HG02884 (cell line): Measurements from ENCODE around the gene MYOM3.

Experiments
- ATAC-seq: cut with Tn5 transposase; IDR thresholded peaks from one replicate; pipeline ENCODE4 v1.9.1; 2021; ENCODE audit warnings: mild to moderate bottlenecking, moderate library complexity; ENCODE audit not compliant: unreplicated experiment

MYOM3 gene

GRCh38 chr1:24111996-24112779, at the start of gene MYOM3:
Gene MYOM3 (minus strand): TSS chr1:24112135. CDS start chr1:24108636, 3,499 bp downstream.
- no peak for ATAC-seq

DNA sequence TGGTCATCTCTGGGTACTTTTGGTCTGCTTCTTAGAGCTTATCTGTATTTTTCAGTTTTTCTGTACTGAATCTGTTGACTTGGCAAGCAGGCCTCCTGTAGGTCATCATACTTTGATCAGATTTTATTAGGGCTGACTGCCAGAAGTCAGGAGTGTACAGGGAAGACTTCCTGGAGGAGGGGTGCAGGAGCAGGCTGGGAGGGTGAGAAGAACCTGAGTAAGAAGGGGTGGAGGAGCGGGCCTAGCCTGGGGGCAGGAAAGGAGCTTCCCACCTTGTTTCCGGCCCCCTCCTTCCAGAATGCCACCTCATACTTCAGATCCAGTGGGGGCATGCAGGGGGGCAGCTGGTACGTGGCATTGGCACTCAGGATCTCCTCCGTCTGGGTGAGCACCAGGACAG, 49.3 kb upstream of the MYOM3 start:
- ATAC-seq = no peak

- no peak for ATAC-seq
Observed at GRCh38 chr1:24159366-24159765, 47.4 kb upstream of the MYOM3 start.

GRCh38 chr1:24157918-24158481, 46.1 kb upstream of the MYOM3 start:
- no peak for ATAC-seq

DNA sequence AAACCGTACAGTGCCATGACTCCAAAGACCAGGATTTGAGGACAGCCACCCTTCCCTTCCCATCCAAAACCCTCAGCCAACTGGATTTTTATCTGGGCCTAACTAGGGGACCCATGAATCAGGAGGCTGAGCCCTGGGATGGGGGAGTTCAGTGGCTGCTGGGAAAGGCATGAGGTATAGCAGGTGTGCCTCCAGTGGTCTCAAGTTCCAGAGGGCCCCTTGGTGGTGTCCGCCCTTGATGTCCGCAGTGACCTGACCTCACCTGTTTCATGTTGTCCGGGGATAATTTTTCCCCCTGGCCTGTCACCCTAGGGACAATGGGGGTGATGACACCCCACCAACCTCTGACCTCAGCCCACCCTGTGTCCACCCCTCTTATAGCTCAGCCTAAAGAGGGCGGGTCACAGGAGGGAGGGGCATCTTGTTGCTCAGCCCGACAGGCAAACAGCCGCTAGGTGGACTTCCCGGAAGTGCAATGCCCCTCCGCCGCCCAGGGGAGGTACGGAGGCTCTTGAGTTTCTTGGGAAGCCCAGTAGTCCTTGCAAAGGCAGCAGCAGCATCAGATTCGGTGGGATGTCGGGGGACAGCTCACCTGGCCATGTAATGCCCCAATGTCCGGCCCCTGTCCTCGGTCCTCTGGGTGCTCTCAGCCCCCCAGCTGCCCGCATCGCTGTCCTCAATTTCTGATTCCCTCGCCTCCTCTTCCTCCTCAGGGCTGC, 44.8 kb upstream of the MYOM3 start:
- no peak for ATAC-seq

DNA sequence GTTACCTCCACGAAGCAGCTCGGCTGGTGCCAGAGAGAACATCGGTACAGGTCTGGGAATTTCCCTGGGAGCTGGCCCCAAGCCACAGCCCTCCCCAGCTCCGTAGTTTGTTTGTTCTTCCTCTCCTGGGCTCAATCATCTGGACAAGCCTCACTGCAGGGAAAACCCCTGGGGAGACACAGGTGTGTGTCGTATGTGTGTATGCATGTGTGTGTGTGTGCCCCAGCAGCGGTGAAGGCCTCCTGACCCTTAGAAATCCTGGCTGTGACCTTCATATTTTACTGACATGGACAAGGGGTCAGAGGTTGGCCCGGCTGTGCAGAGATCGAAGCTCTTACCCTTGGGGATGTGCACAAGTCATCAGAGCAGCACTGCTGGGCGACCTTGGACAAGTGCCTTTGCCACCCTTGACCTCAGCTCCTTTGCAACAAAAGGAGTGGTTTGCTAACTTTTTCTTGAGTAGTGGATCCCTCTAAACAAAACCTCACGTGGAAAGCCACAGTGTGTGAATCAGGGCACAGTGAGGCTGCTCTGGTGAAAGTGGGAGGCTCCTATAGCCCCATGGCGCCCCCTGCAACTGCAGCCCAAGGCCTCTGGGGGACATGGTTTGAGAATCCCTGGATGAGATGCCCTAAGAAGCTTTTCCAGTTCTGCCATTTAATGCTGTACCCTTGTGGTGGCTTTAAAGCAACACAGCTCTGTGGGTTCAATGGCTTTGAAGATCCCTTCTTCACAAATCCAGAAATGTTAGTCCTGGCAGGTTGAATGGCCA, 43.3 kb upstream of the MYOM3 start:
- ATAC-seq = no peak

DNA sequence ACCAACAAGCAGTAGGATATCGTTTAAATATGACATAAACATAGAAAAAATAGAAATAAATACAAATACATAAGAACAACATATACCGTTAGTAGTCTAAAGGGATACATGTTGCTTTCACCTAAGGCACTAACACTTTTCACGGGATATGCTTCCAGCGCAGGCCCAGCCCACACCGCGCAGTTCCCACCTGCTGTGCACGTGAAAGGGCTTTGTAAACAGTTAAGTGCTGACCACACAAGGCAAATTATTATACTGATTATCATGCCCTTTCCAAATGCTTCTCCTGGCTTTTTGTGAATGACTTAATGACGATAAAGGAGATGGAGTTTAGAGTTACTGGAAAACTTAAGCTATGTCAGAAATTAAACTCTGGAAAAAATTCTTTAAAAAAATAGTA, 42.3 kb upstream of the MYOM3 start:
- no peak for ATAC-seq

- ATAC-seq = no peak
Observed at GRCh38 chr1:24152631-24153494, 40.9 kb upstream of the MYOM3 start.

- no peak for ATAC-seq
Observed at GRCh38 chr1:24151175-24151533, 39.2 kb upstream of the MYOM3 start.

- ATAC-seq = no peak
Observed at GRCh38 chr1:24150234-24151174, 38.6 kb upstream of the MYOM3 start.

GRCh38 chr1:24149866-24150233, 37.9 kb upstream of the MYOM3 start:
- no peak for ATAC-seq

GRCh38 chr1:24147816-24148215, 35.9 kb upstream of the MYOM3 start:
- no peak for ATAC-seq

GRCh38 chr1:24147194-24147593, 35.3 kb upstream of the MYOM3 start:
- ATAC-seq = no peak

DNA sequence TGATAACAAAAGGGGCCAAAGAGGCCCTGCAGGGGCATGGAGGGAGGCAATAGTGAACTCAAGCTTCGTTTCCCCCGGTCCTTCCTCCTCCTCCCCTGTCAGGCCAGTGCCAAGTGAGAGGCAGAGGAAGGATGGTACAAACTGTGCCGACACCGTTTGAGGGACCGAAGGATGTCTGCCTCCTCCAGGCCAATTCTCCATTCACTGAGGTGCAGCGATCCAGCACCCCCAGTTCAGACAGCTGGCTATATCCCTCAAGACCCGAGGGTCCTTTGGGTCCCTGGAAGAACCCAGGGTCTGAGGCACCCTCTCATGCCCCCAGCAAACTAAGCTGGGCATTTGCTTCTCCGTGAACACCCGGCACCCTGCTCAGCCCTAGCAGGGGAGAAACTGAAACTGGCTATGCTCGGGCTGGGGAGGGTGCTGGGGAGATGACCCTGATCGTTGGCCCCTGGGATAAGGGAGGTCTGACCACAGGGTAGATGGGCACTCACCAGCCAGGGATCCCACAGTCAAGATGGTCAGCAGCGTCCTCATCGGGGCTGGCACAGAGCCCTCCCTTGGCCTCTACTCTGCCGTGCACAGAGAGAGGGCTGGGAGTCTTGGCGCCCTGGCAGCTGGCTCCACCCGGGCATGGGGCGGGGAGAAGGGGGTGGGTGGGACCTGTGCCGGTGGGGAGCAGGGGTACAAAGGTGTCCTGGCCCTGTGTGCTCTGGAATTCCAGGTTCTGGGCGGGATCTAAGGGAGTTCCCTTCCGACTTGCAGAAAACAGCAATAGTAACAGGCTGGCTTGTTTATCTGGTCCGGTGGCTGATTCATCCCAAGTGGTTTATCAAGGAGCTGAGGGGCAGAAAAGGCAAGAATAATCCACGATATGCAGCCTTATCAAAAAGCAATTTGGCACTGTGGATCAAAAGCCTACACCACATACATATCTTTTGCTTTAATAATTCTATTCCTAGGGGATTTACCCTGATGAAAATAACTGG, 30.9 kb upstream of the MYOM3 start, which contains the start of gene IL22RA1:
TSS of gene IL22RA1 (minus strand) at position 595 of the 989 bp plus-strand sequence. CDS start at position 537, 58 bp downstream.
- ATAC-seq = no peak

DNA sequence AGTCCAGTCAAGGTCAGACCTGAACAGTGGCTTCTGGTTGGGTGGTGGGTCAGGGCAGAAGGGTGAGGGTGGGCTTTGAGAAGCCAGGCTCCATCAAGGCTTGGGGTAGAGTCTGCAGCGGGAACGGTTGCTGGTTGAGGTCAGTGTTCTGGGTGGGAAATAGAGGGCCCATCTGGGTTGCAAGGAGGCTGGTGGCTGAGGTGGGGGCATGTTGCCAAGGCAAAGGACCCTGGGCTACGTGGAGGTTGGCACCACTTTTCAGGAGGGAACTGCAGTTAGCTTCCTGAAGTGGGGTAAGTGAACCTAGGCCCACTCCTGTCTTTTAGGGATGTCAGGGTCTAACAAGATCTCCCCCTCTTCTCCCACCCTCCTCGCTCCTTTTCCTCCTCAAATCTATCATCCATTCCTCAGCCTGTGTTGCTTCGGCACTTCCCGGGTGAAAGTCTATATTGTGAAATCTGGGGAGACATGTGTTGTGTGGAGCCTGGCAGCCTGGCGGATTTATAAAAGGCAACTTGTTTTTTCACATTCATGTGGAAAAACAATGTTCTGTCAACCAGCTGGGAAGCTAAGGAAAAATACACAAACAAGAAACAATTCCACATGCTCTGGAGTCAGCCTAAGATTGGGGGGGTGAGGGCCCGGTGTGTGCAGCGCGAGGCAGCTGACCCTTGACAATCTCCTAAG, 29.5 kb upstream of the MYOM3 start:
- no peak for ATAC-seq

DNA sequence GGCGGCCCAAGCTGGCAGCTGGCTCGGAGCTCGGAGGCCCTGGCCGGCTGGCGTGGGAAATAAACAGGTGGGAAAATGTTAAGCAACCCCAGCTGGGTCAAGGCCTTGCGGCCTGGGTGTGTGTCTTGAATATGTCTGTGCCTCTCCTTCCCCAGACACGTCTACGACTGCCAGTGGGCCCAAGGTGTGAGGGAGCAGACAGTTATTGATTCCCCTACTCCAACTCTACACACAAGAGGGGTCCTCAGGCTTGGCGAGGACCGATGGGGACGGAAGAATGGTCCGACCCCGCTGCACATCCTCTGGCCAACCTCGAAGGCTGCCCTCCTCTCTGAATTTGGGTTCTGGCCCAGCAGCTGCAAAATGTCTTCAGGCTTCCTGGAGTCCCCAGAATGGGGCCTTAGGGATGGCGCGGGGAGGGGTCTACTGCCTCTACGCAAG, 28.8 kb upstream of the MYOM3 start:
- no peak for ATAC-seq

DNA sequence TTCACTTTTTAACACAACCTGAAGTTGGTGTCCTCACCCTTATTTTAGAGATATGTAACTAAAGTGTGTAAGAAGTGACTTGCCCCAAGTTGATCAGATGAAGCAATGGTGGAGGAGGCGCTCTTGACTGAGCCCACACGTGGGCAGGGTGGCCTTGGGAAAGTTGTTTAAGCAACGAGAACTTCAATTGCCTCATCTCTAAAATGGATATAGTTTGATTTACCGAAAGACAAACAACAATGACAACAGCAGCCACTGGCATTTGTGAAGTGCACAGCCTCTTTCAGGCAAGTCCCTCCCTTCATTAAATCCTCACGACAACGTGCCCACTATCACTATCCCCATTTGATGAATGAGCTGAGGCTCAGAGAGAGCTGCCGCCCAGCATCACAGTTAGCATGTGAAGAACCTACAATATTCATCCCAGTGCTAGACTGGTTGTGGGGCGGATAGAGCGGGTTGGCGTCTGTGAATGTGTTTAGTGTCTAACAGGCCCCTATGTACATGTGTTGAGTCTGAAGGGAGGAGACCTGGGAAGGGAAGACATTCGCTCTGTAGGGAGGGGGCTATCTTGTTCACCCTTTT, 28.0 kb upstream of the MYOM3 start:
- ATAC-seq = no peak
